DOHH2 (cell line): ENCODE data around the gene LRRC43.

ENCODE experiments used
- EZH2phosphoT487 ChIP-seq: fragments of 200-600 bp; sonication (generic); IDR thresholded peaks from 2 replicates; pipeline ENCODE4 v1.6.1; 2017; ENCODE audit warnings: borderline replicate concordance, mild to moderate bottlenecking, antibody characterized with exemption, low read length, moderate library complexity, mixed read lengths
- TF ChIP-seq, protein P1 (sequence below): fragments of 200-600 bp; sonication (generic); IDR thresholded peaks from one replicate; pipeline ENCODE4 v1.5.1; 2014; ENCODE audit warnings: antibody characterized with exemption, mild to moderate bottlenecking, low read depth, low read length; ENCODE audit not compliant: poor library complexity, severe bottlenecking

DNA sequence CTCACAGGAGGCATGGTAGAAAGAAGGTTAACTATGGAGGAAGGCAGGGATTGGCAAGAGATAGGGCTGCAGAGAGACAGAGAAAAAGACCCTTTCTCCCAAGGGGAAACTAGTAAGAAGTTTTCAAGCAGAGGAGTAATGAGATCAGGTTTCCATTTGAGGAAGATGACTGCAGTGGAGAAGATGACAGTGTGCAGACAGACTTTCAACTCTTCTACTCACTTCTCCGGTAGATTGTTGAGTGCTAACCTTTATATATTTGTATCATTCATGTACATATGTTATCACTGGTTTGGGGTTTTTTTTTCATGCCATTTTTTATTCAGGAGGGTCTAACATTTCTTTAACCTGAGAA lies 14.7 kb downstream of the LRRC43 start:
- TF ChIP-seq, protein P1, sequence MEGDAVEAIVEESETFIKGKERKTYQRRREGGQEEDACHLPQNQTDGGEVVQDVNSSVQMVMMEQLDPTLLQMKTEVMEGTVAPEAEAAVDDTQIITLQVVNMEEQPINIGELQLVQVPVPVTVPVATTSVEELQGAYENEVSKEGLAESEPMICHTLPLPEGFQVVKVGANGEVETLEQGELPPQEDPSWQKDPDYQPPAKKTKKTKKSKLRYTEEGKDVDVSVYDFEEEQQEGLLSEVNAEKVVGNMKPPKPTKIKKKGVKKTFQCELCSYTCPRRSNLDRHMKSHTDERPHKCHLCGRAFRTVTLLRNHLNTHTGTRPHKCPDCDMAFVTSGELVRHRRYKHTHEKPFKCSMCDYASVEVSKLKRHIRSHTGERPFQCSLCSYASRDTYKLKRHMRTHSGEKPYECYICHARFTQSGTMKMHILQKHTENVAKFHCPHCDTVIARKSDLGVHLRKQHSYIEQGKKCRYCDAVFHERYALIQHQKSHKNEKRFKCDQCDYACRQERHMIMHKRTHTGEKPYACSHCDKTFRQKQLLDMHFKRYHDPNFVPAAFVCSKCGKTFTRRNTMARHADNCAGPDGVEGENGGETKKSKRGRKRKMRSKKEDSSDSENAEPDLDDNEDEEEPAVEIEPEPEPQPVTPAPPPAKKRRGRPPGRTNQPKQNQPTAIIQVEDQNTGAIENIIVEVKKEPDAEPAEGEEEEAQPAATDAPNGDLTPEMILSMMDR: no peak
- no peak for TF ChIP-seq EZH2phosphoT487
